Measurements from ENCODE around the gene PAX8. TPM values are rescaled to one million over a fixed set of nuclear protein-coding genes. Genes with fewer than 3 reads are reported as not detected.

Gene PAX8
- total and polyA plus RNA-seq, 2 donors from 2014 or later: 199 to 607 TPM

- no peaks in the 10 kb centered on the region for H3K27me3 ChIP-seq (ENCODE audit: control insufficient read depth, insufficient read depth, low read length)
- intact Hi-C loops (cut with DNase I): no loop called here
- peaks cover 0 to 7% (median 0%) of the 10 kb centered on the region in 3 donors for H3K4me1 ChIP-seq (ENCODE audit: control insufficient read depth in 2 of 3, insufficient read depth in 2 of 3, low read depth in 1 of 3, low read length in 3 of 3)
- H3K4me3 ChIP-seq (ENCODE audit: low read length in 3 of 3): no peak overlapping the region
- no peak overlapping the region for H3K27ac ChIP-seq (ENCODE audit: low read depth in 2 of 2, low read length in 2 of 2)
- no peaks in the 10 kb centered on the region for H3K9me3 ChIP-seq (ENCODE audit: control insufficient read depth in 2 of 3, insufficient read depth in 1 of 3, low read length in 3 of 3)
- no peak for FAIRE-seq
- no peak overlapping the region for H3K9ac ChIP-seq (ENCODE audit: low read length in 3 of 3)
- peak in 3 of 5 donors; percentile 40 to 49 (median 46) for DNase-seq
- no peaks in the 10 kb centered on the region for H3K36me3 ChIP-seq (ENCODE audit: control insufficient read depth in 2 of 3, insufficient read depth in 3 of 3, low read length in 3 of 3)
- TF ChIP-seq CTCF (IDR thresholded peaks at IDR 0.05; ENCODE audit: borderline replicate concordance, extremely low read depth, insufficient read depth): no peak
Observed at GRCh38 chr2:113180131-113180946, 98.4 kb downstream of the PAX8 start.

- H3K4me3 ChIP-seq (ENCODE audit: low read length in 3 of 3): no peak overlapping the region
- H3K27me3 ChIP-seq (ENCODE audit: control insufficient read depth, insufficient read depth, low read length): no peaks in the 10 kb centered on the region
- H3K9me3 ChIP-seq (ENCODE audit: control insufficient read depth in 2 of 3, insufficient read depth in 1 of 3, low read length in 3 of 3): no peaks in the 10 kb centered on the region
- no peaks in the 10 kb centered on the region for H3K36me3 ChIP-seq (ENCODE audit: control insufficient read depth in 2 of 3, insufficient read depth in 3 of 3, low read length in 3 of 3)
- no peak overlapping the region for H3K27ac ChIP-seq (ENCODE audit: low read depth in 2 of 2, low read length in 2 of 2)
- peak in 1 of 5 donors; percentile 32 for DNase-seq
- peaks cover 0 to 7% (median 0%) of the 10 kb centered on the region in 3 donors for H3K4me1 ChIP-seq (ENCODE audit: control insufficient read depth in 2 of 3, insufficient read depth in 2 of 3, low read depth in 1 of 3, low read length in 3 of 3)
- no peak for TF ChIP-seq CTCF (IDR thresholded peaks at IDR 0.05; ENCODE audit: borderline replicate concordance, extremely low read depth, insufficient read depth)
- no peak for FAIRE-seq
- no peak overlapping the region for H3K9ac ChIP-seq (ENCODE audit: low read length in 3 of 3)
- intact Hi-C loops (cut with DNase I): no loop called here
Observed at GRCh38 chr2:113179446-113180045, 99.2 kb downstream of the PAX8 start.

- DNase-seq: peak in 1 of 5 donors; percentile 15
- FAIRE-seq: no peak
- Histone ChIP-seq H3K36me3 (ENCODE audit: control insufficient read depth in 2 of 3, insufficient read depth in 3 of 3, low read length in 3 of 3) (no peaks in the 10 kb centered on the region), H3K27ac (ENCODE audit: low read depth in 2 of 2, low read length in 2 of 2) (no peak overlapping the region), H3K9ac (ENCODE audit: low read length in 3 of 3) (no peak overlapping the region), H3K4me3 (ENCODE audit: low read length in 3 of 3) (no peak overlapping the region), H3K9me3 (ENCODE audit: control insufficient read depth in 2 of 3, insufficient read depth in 1 of 3, low read length in 3 of 3) (no peaks in the 10 kb centered on the region), H3K27me3 (ENCODE audit: control insufficient read depth, insufficient read depth, low read length) (no peaks in the 10 kb centered on the region), H3K4me1 (ENCODE audit: control insufficient read depth in 2 of 3, insufficient read depth in 2 of 3, low read depth in 1 of 3, low read length in 3 of 3) (peaks cover 0 to 7% (median 0%) of the 10 kb centered on the region in 3 donors)
- TF ChIP-seq CTCF (IDR thresholded peaks at IDR 0.05; ENCODE audit: borderline replicate concordance, extremely low read depth, insufficient read depth): no peak
- intact Hi-C loops (cut with DNase I): no loop called here
Observed at GRCh38 chr2:113178891-113179290, 99.8 kb downstream of the PAX8 start.

All from kidney (tissue), 14 donors.